Small intestine (tissue), 7 donors: Measurements from ENCODE around the gene BMPER. TPM values are rescaled to one million over a fixed set of nuclear protein-coding genes. Genes with fewer than 3 reads are reported as not detected.

Experiments used
- DNase-seq, 2 donors: peaks; one replicate each; pipeline versions ENCODE4 v3.0.0 to v3.0.0-alpha.2; 2013
- FAIRE-seq: peaks from 2 replicates; lab custom pipeline; 2012; peaks lifted over from hg19 to GRCh38; lab: Jason Lieb, UNC
- H3K27ac ChIP-seq, 3 donors: one replicate each; pipeline ENCODE4 v1.5.1; 2013; ENCODE audit warnings: low read length in 2 of 3, mild to moderate bottlenecking in 2 of 3, control low read depth in 1 of 3, inconsistent platforms in 1 of 3, low read depth in 1 of 3, moderate library complexity in 1 of 3
- H3K27me3 ChIP-seq, 3 donors: one replicate each; pipeline ENCODE4 v1.6.1; 2013; ENCODE audit warnings: low read length in 3 of 3, inconsistent platforms in 1 of 3; ENCODE audit not compliant: control insufficient read depth in 3 of 3, insufficient read depth in 3 of 3
- H3K36me3 ChIP-seq, 3 donors: one replicate each; pipeline ENCODE4 v1.6.1; 2013; ENCODE audit warnings: low read length in 3 of 3, inconsistent platforms in 1 of 3, low read depth in 1 of 3, mild to moderate bottlenecking in 1 of 3, moderate library complexity in 1 of 3; ENCODE audit not compliant: control insufficient read depth in 3 of 3, insufficient read depth in 2 of 3
- H3K4me1 ChIP-seq, 3 donors: one replicate each; pipeline ENCODE4 v1.6.1; 2013; ENCODE audit warnings: low read length in 2 of 3, inconsistent platforms in 1 of 3, low read depth in 1 of 3, mild to moderate bottlenecking in 1 of 3, moderate library complexity in 1 of 3; ENCODE audit not compliant: control insufficient read depth in 3 of 3, insufficient read depth in 2 of 3
- H3K4me3 ChIP-seq, 3 donors: one replicate each; pipeline ENCODE4 v1.5.1; 2013; ENCODE audit warnings: low read length in 3 of 3, control low read depth in 1 of 3, inconsistent platforms in 1 of 3, low read depth in 1 of 3, mild to moderate bottlenecking in 1 of 3, moderate library complexity in 1 of 3
- H3K9me3 ChIP-seq, 2 donors: one replicate each; pipeline ENCODE4 v1.6.1; 2013; ENCODE audit warnings: low read depth in 1 of 2, low read length in 1 of 2; ENCODE audit not compliant: control insufficient read depth in 2 of 2, insufficient read depth in 1 of 2
- WGBS, 3 donors: extraction: QIAGEN DNeasy Blood & Tissue Kit; methylation state at CpG; one replicate each; pipeline ENCODE4 v1.1.7; 2013; 5-methylcytosine and 5-hydroxymethylcytosine counted together
- polyA plus RNA-seq, 4 donors: library from polyadenylated mRNA; stranded (reverse) in 3 of 4; unstranded in 1 of 4; fragments of 200-250 nt in 3 of 4; fragments of 120-200 nt in 1 of 4; gene quantifications; one replicate each; pipeline versions ENCODE4 v1.2.1 to v1.2.3, GENCODE V29; 2013
- donor health status: healthy with polysubstance abuse.
- donor health status: control.
- donor health status: control.
- donor health status: Bipolar disorder and iron deficiency.
- donor health status: healthy.

Gene BMPER
- polyA plus RNA-seq, 4 donors, result 1.1 to 1.9 (median 1.2) TPM; not detected in 1

- Histone ChIP-seq H3K36me3 (no peaks in the 10 kb centered on the region), H3K27me3 (peaks cover 0 to 53% (median 5%) of the 10 kb centered on the region in 3 donors), H3K4me1 (peaks cover 0 to 7% (median 0%) of the 10 kb centered on the region in 3 donors), H3K9me3 (no peaks in the 10 kb centered on the region), H3K4me3 (no peak overlapping the region), H3K27ac (no peak overlapping the region)
- FAIRE-seq (no peak), DNase-seq (no peak)
- 88 to 96% (median 94%) methylated on average over 4 of the region's 4 CpGs for WGBS, 3 donors
Measured at GRCh38 chr7:33901199-33901598, 4.1 kb upstream of the BMPER start.

GRCh38 chr7:33901847-33902246, 3.5 kb upstream of the BMPER start:
- H3K9me3 ChIP-seq, result no peaks in the 10 kb centered on the region
- H3K36me3 ChIP-seq, result no peaks in the 10 kb centered on the region
- WGBS, 3 donors, result 45 to 70% (median 67%) methylated on average over 2 of the region's 2 CpGs
- no peak for DNase-seq
- H3K27me3 ChIP-seq, result peaks cover 0 to 56% (median 5%) of the 10 kb centered on the region in 3 donors
- no peak overlapping the region for H3K4me3 ChIP-seq
- FAIRE-seq, result no peak
- no peak overlapping the region for H3K27ac ChIP-seq
- peaks cover 0 to 7% (median 0%) of the 10 kb centered on the region in 3 donors for H3K4me1 ChIP-seq

- DNase-seq (no peak), FAIRE-seq (no peak)
- no peaks in the 10 kb centered on the region for H3K36me3 ChIP-seq
- H3K4me3 ChIP-seq, result no peak overlapping the region
- H3K27me3 ChIP-seq, result peaks cover 0 to 63% (median 5%) of the 10 kb centered on the region in 3 donors
- WGBS, 3 donors, result 84 to 90% (median 86%) methylated on average over 4 of the region's 4 CpGs
- peaks cover 0 to 7% (median 0%) of the 10 kb centered on the region in 3 donors for H3K4me1 ChIP-seq
- no peak overlapping the region for H3K27ac ChIP-seq
- no peaks in the 10 kb centered on the region for H3K9me3 ChIP-seq
Measured at GRCh38 chr7:33902746-33903145, 2.6 kb upstream of the BMPER start.

- Histone ChIP-seq H3K36me3 (no peaks in the 10 kb centered on the region), H3K27me3 (peaks cover 0 to 60% (median 5%) of the 10 kb centered on the region in 3 donors), H3K9me3 (no peaks in the 10 kb centered on the region), H3K4me1 (peaks cover 0 to 7% (median 0%) of the 10 kb centered on the region in 3 donors), H3K4me3 (peak overlapping the region; percentile 39 to 57 (median 57)), H3K27ac (peak overlapping the region in 2 of 3 donors; percentile 6 to 85)
- no peak for FAIRE-seq
- peak in 1 of 2 donors; percentile 49 for DNase-seq
- 3% methylated on average over 56 of the region's 56 CpGs for WGBS, 3 donors
Measured at GRCh38 chr7:33903791-33904680, 1.3 kb upstream of the BMPER start.

- FAIRE-seq, result no peak
- peaks cover 0 to 7% (median 0%) of the 10 kb centered on the region in 3 donors for H3K4me1 ChIP-seq
- peak overlapping the region in 2 of 3 donors; percentile 6 to 85 for H3K27ac ChIP-seq
Measured at GRCh38 chr7:33904681-33905388, 504 bp upstream of the BMPER start.

GRCh38 chr7:33906697-33907096, 1.4 kb downstream of the BMPER start:
- peaks cover 0 to 53% (median 5%) of the 10 kb centered on the region in 3 donors for H3K27me3 ChIP-seq
- no peak overlapping the region for H3K4me3 ChIP-seq
- H3K4me1 ChIP-seq, result peaks cover 0 to 7% (median 0%) of the 10 kb centered on the region in 3 donors
- H3K27ac ChIP-seq, result no peak overlapping the region
- no peak for FAIRE-seq
- DNase-seq, result no peak
- no peaks in the 10 kb centered on the region for H3K36me3 ChIP-seq
- H3K9me3 ChIP-seq, result no peaks in the 10 kb centered on the region

More at GRCh38 chr7:33904681-33905388, 504 bp upstream of the BMPER start:
- DNase-seq, result peak in 1 of 2 donors; percentile 53
- no peaks in the 10 kb centered on the region for H3K9me3 ChIP-seq
- peak overlapping the region; percentile 39 to 57 (median 57) for H3K4me3 ChIP-seq
- H3K27me3 ChIP-seq, result peaks cover 0 to 60% (median 5%) of the 10 kb centered on the region in 3 donors
- 0 to 1% (median 1%) methylated on average over 46 to 63 of the region's 65 CpGs for WGBS, 3 donors
- H3K36me3 ChIP-seq, result no peaks in the 10 kb centered on the region

- Histone ChIP-seq H3K4me3 (no peak overlapping the region), H3K27me3 (peaks cover 0 to 47% (median 5%) of the 10 kb centered on the region in 3 donors), H3K4me1 (peaks cover 0 to 7% (median 0%) of the 10 kb centered on the region in 3 donors), H3K27ac (no peak overlapping the region), H3K9me3 (no peaks in the 10 kb centered on the region), H3K36me3 (no peaks in the 10 kb centered on the region)
- FAIRE-seq, result no peak
- DNase-seq, result no peak
- WGBS, 3 donors, result 83 to 88% (median 85%) methylated on average over 5 of the region's 5 CpGs
Measured at GRCh38 chr7:33907625-33908024, 2.3 kb downstream of the BMPER start.

- no peaks in the 10 kb centered on the region for H3K36me3 ChIP-seq
- H3K4me3 ChIP-seq, result no peak overlapping the region
- WGBS, 3 donors, result 73 to 86% (median 79%) methylated on average over 5 of the region's 5 CpGs
- DNase-seq (no peak), FAIRE-seq (no peak)
- H3K9me3 ChIP-seq, result no peaks in the 10 kb centered on the region
- peaks cover 0 to 5% (median 0%) of the 10 kb centered on the region in 3 donors for H3K4me1 ChIP-seq
- no peak overlapping the region for H3K27ac ChIP-seq
- H3K27me3 ChIP-seq, result peaks cover 0 to 32% (median 5%) of the 10 kb centered on the region in 3 donors
Measured at GRCh38 chr7:33909318-33909717, 4.0 kb downstream of the BMPER start.
